H9 (cell line): ENCODE data around the gene ATP5IF1. TPM values are rescaled to one million over a fixed set of nuclear protein-coding genes. Genes with fewer than 3 reads are reported as not detected.

Source experiments
- DNase-seq: peaks from one replicate; pipeline ENCODE4 v3.0.0-alpha.2; 2017
- H2AFZ ChIP-seq: one replicate; pipeline ENCODE4 v1.6.1; 2013; ENCODE audit warnings: mild to moderate bottlenecking, low read length, control low read depth, moderate library complexity
- H2AK5ac ChIP-seq: 2 replicates; pipeline ENCODE4 v1.6.1; 2013; ENCODE audit warnings: low read length, control low read depth, mixed read lengths; ENCODE audit not compliant: insufficient read length
- H2BK120ac ChIP-seq: one replicate; pipeline ENCODE4 v1.6.1; 2013; ENCODE audit warnings: low read depth, mild to moderate bottlenecking, low read length, control low read depth, inconsistent platforms; ENCODE audit not compliant: poor library complexity, severe bottlenecking
- H2BK12ac ChIP-seq: 2 replicates; pipeline ENCODE4 v1.6.1; 2013; ENCODE audit warnings: low read length, control low read depth, mixed read lengths, low read depth; ENCODE audit not compliant: insufficient read length
- H2BK15ac ChIP-seq: 2 replicates; pipeline ENCODE4 v1.6.1; 2013; ENCODE audit warnings: low read depth, low read length, control low read depth
- H2BK20ac ChIP-seq: one replicate; pipeline ENCODE4 v1.6.1; 2013; ENCODE audit warnings: low read depth, mild to moderate bottlenecking, low read length, control low read depth, inconsistent platforms; ENCODE audit not compliant: poor library complexity, severe bottlenecking
- H2BK5ac ChIP-seq: 2 replicates; pipeline ENCODE4 v1.6.1; 2013; ENCODE audit warnings: low read length, control low read depth, mixed read lengths; ENCODE audit not compliant: insufficient read length
- H3K14ac ChIP-seq: 2 replicates; pipeline ENCODE4 v1.6.1; 2013; ENCODE audit warnings: low read length, control low read depth; ENCODE audit not compliant: insufficient read depth
- H3K18ac ChIP-seq: 2 replicates; pipeline ENCODE4 v1.6.1; 2013; ENCODE audit warnings: low read depth, mild to moderate bottlenecking, mixed read lengths, low read length, control low read depth; ENCODE audit not compliant: insufficient read length
- H3K23ac ChIP-seq: 2 replicates; pipeline ENCODE4 v1.6.1; 2013; ENCODE audit warnings: low read length, control low read depth, mixed read lengths, low read depth; ENCODE audit not compliant: insufficient read length
- H3K23me2 ChIP-seq: 2 replicates; pipeline ENCODE4 v1.6.1; 2013; ENCODE audit warnings: low read depth, mild to moderate bottlenecking, mixed read lengths, low read length, control low read depth; ENCODE audit not compliant: insufficient read length, poor library complexity, severe bottlenecking
- H3K27ac ChIP-seq: 2 replicates; pipeline ENCODE4 v1.5.1; 2013; ENCODE audit warnings: low read length, control low read depth, mixed read lengths, low read depth; ENCODE audit not compliant: insufficient read length
- H3K27me3 ChIP-seq: 2 replicates; pipeline ENCODE4 v1.6.1; 2013; ENCODE audit warnings: low read length, control low read depth, inconsistent platforms; ENCODE audit not compliant: insufficient read depth
- H3K4ac ChIP-seq: 2 replicates; pipeline ENCODE4 v1.6.1; 2013; ENCODE audit warnings: low read depth, mild to moderate bottlenecking, control low read depth, inconsistent platforms, low read length, moderate library complexity
- H3K4me1 ChIP-seq: 2 replicates; pipeline ENCODE4 v1.6.1; 2013; ENCODE audit warnings: low read length, control low read depth, inconsistent platforms; ENCODE audit not compliant: insufficient read depth
- H3K4me2 ChIP-seq: 2 replicates; pipeline ENCODE4 v1.6.1; 2013; ENCODE audit warnings: low read length, control low read depth, mixed read lengths; ENCODE audit not compliant: insufficient read length, insufficient read depth
- H3K56ac ChIP-seq: 2 replicates; pipeline ENCODE4 v1.6.1; 2013; ENCODE audit warnings: low read depth, mild to moderate bottlenecking, mixed read lengths, low read length, control low read depth; ENCODE audit not compliant: insufficient read length
- H3K79me1 ChIP-seq: 2 replicates; pipeline ENCODE4 v1.6.1; 2013; ENCODE audit warnings: low read depth, mild to moderate bottlenecking, moderate library complexity, low read length, control low read depth, inconsistent platforms; ENCODE audit not compliant: insufficient read depth, poor library complexity, severe bottlenecking
- H3K79me2 ChIP-seq: 2 replicates; pipeline ENCODE4 v1.6.1; 2013; ENCODE audit warnings: low read length, control low read depth, inconsistent platforms; ENCODE audit not compliant: insufficient read depth
- H3K9ac ChIP-seq: 2 replicates; pipeline ENCODE4 v1.6.1; 2013; ENCODE audit warnings: low read length, control low read depth, mixed read lengths; ENCODE audit not compliant: insufficient read length; ENCODE audit errors: extremely low read depth
- H3K9me3 ChIP-seq: one replicate; pipeline ENCODE4 v1.6.1; 2013; ENCODE audit warnings: low read depth, low read length, inconsistent platforms; ENCODE audit not compliant: control insufficient read depth
- H3T11ph ChIP-seq: one replicate; pipeline ENCODE4 v1.6.1; 2013; ENCODE audit warnings: mild to moderate bottlenecking, low read length, control low read depth, inconsistent platforms
- H4K20me1 ChIP-seq: one replicate; pipeline ENCODE4 v1.6.1; 2013; ENCODE audit not compliant: control insufficient read depth, insufficient read length, insufficient read depth
- H4K5ac ChIP-seq: 2 replicates; pipeline ENCODE4 v1.6.1; 2013; ENCODE audit warnings: low read depth, mild to moderate bottlenecking, mixed read lengths, low read length, control low read depth; ENCODE audit not compliant: insufficient read length
- H4K8ac ChIP-seq: replicated peaks from 2 replicates; pipeline ENCODE4 v1.6.1; 2013; ENCODE audit warnings: low read length, control low read depth, mixed read lengths, low read depth; ENCODE audit not compliant: insufficient read length
- H4K91ac ChIP-seq: 2 replicates; pipeline ENCODE4 v1.6.1; 2013; ENCODE audit warnings: low read depth, mild to moderate bottlenecking, moderate library complexity, mixed read lengths, low read length, control low read depth; ENCODE audit not compliant: insufficient read length
- H3K27ac Mint-ChIP-seq, 3 experiments: 2 replicates in 2 of 3; 3 replicates in 1 of 3; pipeline ENCODE4 v1.8.0; 2020 to 2021; ENCODE audit warnings: mixed read lengths in 3 of 3, mild to moderate bottlenecking in 1 of 3, moderate library complexity in 1 of 3
- H3K27me3 Mint-ChIP-seq: 2 replicates; pipeline ENCODE4 v1.8.0; 2021; ENCODE audit warnings: low read depth, mild to moderate bottlenecking, moderate library complexity, mixed read lengths
- H3K36me3 Mint-ChIP-seq, 3 experiments: 2 replicates in 2 of 3; 3 replicates in 1 of 3; pipeline ENCODE4 v1.8.0; 2020 to 2021; ENCODE audit warnings: low read depth in 3 of 3, mixed read lengths in 3 of 3; ENCODE audit not compliant: insufficient read depth in 1 of 3
- H3K4me1 Mint-ChIP-seq, 2 experiments: 2 replicates each; pipeline ENCODE4 v1.8.0; 2020; ENCODE audit warnings: mixed read lengths in 2 of 2
- H3K4me3 Mint-ChIP-seq, 2 experiments: 2 replicates in 1 of 2; 3 replicates in 1 of 2; pipeline ENCODE4 v1.8.0; 2020 to 2021; ENCODE audit warnings: mild to moderate bottlenecking in 2 of 2, mixed read lengths in 2 of 2, moderate library complexity in 1 of 2
- H3K9me3 Mint-ChIP-seq, 2 experiments: 2 replicates in 1 of 2; 3 replicates in 1 of 2; pipeline ENCODE4 v1.8.0; 2020; ENCODE audit warnings: mild to moderate bottlenecking in 2 of 2, mixed read lengths in 2 of 2, moderate library complexity in 1 of 2
- WGBS: extraction: QIAGEN DNeasy Blood & Tissue Kit; methylation state at CpG from one replicate; pipeline ENCODE4 v1.1.7; 2013; ENCODE audit warnings: missing lambda C conversion rate, low lambda C conversion rate, mixed read lengths; ENCODE audit not compliant: insufficient read length; ENCODE audit errors: extremely low coverage; 5-methylcytosine and 5-hydroxymethylcytosine counted together
- total RNA-seq: library from RNA; stranded (reverse); gene quantifications from 2 replicates; pipeline ENCODE4 v1.2.1, GENCODE V29; 2021
- TF ChIP-seq, protein P1 (sequence below): fragments of 200-600 bp; sonication (generic); conservative IDR thresholded peaks from 3 replicates; pipeline ENCODE4 v1.8.0; 2021; ENCODE audit warnings: antibody characterized with exemption, mild to moderate bottlenecking

ATP5IF1 gene
- total RNA-seq, 1 experiment from 2014 or later, result 257 TPM

DNA sequence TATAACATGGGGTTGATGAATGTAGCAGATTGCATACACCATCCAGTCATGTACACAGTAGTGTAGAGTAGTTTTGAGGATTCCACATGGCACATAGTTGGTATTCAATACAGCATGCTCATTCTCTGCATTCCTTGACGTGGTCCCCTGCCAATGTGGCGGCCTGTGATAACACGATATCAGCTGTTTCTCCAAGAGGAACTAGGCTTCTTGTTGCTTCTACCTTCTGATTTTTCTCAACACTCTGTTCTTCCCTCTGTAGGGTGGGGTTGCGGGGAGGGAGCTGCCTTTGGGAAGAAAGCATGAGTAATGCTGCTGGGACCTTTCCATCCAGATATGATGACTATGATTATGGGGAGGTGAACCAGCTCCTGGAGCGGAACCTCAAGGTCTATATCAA lies 42.8 kb downstream of the ATP5IF1 start:
- Histone ChIP-seq H3K56ac (no peak overlapping the region), H4K20me1 (no peaks in the 10 kb centered on the region), H3K79me2 (no peaks in the 10 kb centered on the region), H3T11ph (no peak overlapping the region), H3K18ac (no peak overlapping the region), H3K14ac (no peak overlapping the region), H3K9me3 (no peaks in the 10 kb centered on the region), H4K5ac (no peak overlapping the region), H3K23me2 (no peaks in the 10 kb centered on the region), H3K27ac (no peak overlapping the region), H4K91ac (no peak overlapping the region), H2BK12ac (no peak overlapping the region), H2BK5ac (no peak overlapping the region), H3K27me3 (no peaks in the 10 kb centered on the region), H2BK15ac (no peak overlapping the region), H4K8ac (no peak overlapping the region), H3K4me2 (no peak overlapping the region), H3K9ac (no peak overlapping the region), H2BK120ac (no peak overlapping the region), H3K4me1 (no peaks in the 10 kb centered on the region), H3K79me1 (no peaks in the 10 kb centered on the region), H3K23ac (no peak overlapping the region), H3K4ac (no peak overlapping the region), H2AK5ac (no peak overlapping the region), H2AFZ (no peak overlapping the region), H2BK20ac (no peak overlapping the region)
- H3K27ac Mint-ChIP-seq, result no peak overlapping the region
- H3K36me3 Mint-ChIP-seq, result peaks cover 35 to 81% (median 59%) of the 10 kb centered on the region in 3 experiments; a peak in 6 of 7 replicates
- no peaks in the 10 kb centered on the region for H3K4me1 Mint-ChIP-seq
- no peak overlapping the region for H3K4me3 Mint-ChIP-seq
- TF ChIP-seq, protein P1, sequence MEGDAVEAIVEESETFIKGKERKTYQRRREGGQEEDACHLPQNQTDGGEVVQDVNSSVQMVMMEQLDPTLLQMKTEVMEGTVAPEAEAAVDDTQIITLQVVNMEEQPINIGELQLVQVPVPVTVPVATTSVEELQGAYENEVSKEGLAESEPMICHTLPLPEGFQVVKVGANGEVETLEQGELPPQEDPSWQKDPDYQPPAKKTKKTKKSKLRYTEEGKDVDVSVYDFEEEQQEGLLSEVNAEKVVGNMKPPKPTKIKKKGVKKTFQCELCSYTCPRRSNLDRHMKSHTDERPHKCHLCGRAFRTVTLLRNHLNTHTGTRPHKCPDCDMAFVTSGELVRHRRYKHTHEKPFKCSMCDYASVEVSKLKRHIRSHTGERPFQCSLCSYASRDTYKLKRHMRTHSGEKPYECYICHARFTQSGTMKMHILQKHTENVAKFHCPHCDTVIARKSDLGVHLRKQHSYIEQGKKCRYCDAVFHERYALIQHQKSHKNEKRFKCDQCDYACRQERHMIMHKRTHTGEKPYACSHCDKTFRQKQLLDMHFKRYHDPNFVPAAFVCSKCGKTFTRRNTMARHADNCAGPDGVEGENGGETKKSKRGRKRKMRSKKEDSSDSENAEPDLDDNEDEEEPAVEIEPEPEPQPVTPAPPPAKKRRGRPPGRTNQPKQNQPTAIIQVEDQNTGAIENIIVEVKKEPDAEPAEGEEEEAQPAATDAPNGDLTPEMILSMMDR, result no peak
- no CpG with 5 or more reads among the region's 5 CpGs for WGBS
- no peak for DNase-seq
- H3K9me3 Mint-ChIP-seq, result no peaks in the 10 kb centered on the region
- no peaks in the 10 kb centered on the region for H3K27me3 Mint-ChIP-seq
